DMS153 treated with DMSO at 0.1 percent for 48 hours (cell line): Measurements from ENCODE around the gene TPH1.
"Not testable (repeated sequence)": the region's sequence is repeated elsewhere in the genome, so short reads cannot be mapped to it uniquely, and the experiment has no call there.

Experiments
- DNase-seq: peaks from one replicate; lab custom pipeline; 2025; ENCODE audit not compliant: unreplicated experiment; lab: John Stamatoyannopoulos, UW

Gene TPH1

GRCh38 chr11:18027475-18027874, 18.6 kb downstream of the TPH1 start:
- DNase-seq: no peak

- DNase-seq: no peak
Observed at GRCh38 chr11:18022419-18022818, 23.6 kb downstream of the TPH1 start.

GRCh38 chr11:18019650-18020049, 26.4 kb downstream of the TPH1 start:
- no peak for DNase-seq

- DNase-seq: no peak
Observed at GRCh38 chr11:18016789-18017188, 29.3 kb downstream of the TPH1 start.

- no peak for DNase-seq
Observed at GRCh38 chr11:18014876-18015275, 31.2 kb downstream of the TPH1 start.

- DNase-seq: no peak
Observed at GRCh38 chr11:18013790-18014507, 32.1 kb downstream of the TPH1 start.

GRCh38 chr11:18012906-18013781, 32.9 kb downstream of the TPH1 start, which contains the start of gene SERGEF:
SERGEF (minus strand) TSS chr11:18013047; CDS start chr11:18013010, 37 bp downstream.
- peak; percentile 86 for DNase-seq

- DNase-seq: peak; percentile 13
Observed at GRCh38 chr11:18012122-18012905, 33.8 kb downstream of the TPH1 start.

- DNase-seq: peak; percentile 43
Observed at GRCh38 chr11:18011633-18012032, 34.4 kb downstream of the TPH1 start.

- DNase-seq: no peak
Observed at GRCh38 chr11:18010977-18011586, 35.0 kb downstream of the TPH1 start.

GRCh38 chr11:18010121-18010670, 35.9 kb downstream of the TPH1 start:
- no peak for DNase-seq

- no peak for DNase-seq
Observed at GRCh38 chr11:18005376-18006129, 40.5 kb downstream of the TPH1 start.

- DNase-seq: no peak
Observed at GRCh38 chr11:18001191-18001590, 44.9 kb downstream of the TPH1 start.

GRCh38 chr11:18000760-18001159, 45.3 kb downstream of the TPH1 start:
- DNase-seq: no peak

- not testable (repeated sequence) for DNase-seq
Observed at GRCh38 chr11:18000128-18000527, 45.9 kb downstream of the TPH1 start.
